CD4-positive, alpha-beta T cell (primary cell): ENCODE results near the gene PRPF38A. TPM values are rescaled to one million over a fixed set of nuclear protein-coding genes. Genes with fewer than 3 reads are reported as not detected.

Experiments
- ATAC-seq: fragments of 200-7000 bp; cut with Tn5 transposase; one replicate; pipeline ENCODE4 v1.10.0; 2022; ENCODE audit warnings: mild to moderate bottlenecking; ENCODE audit not compliant: poor library complexity
- CTCF ChIA-PET: fragments of 350-600 bp; sonication (Branson Sonifier 250); formaldehyde crosslinking; loops from one replicate; lab custom pipeline; 2021; ENCODE audit warnings: antibody characterized with exemption, inconsistent platforms; lab: Charles Lee
- POLR2A ChIA-PET: fragments of 350-600 bp; sonication (Branson Sonifier 250); formaldehyde crosslinking; loops from one replicate; lab custom pipeline; 2021; ENCODE audit warnings: antibody characterized with exemption, inconsistent platforms; lab: Charles Lee
- DNase-seq, 14 experiments: peaks; one replicate each; pipeline ENCODE4 v3.0.0-alpha.2; 2013 to 2020; ENCODE audit warnings: mixed read lengths in 2 of 14
- H3K27ac ChIP-seq, 2 donors: one replicate each; pipeline versions ENCODE4 v1.5.1 to v1.7.0; 2013; ENCODE audit warnings: low read length in 2 of 2, low read depth in 1 of 2, mild to moderate bottlenecking in 1 of 2
- H3K27me3 ChIP-seq, 2 experiments: 1 replicate in 1 of 2; 2 replicates in 1 of 2; pipeline versions ENCODE4 v1.6.1 to v1.7.0; 2013; ENCODE audit warnings: low read length in 2 of 2, control low read depth in 1 of 2, mild to moderate bottlenecking in 1 of 2, moderate library complexity in 1 of 2; ENCODE audit not compliant: insufficient read depth in 2 of 2, control insufficient read depth in 1 of 2
- H3K36me3 ChIP-seq: one replicate; pipeline ENCODE4 v1.6.1; 2013; ENCODE audit warnings: low read length, control low read depth; ENCODE audit not compliant: insufficient read depth
- H3K4me1 ChIP-seq: one replicate; pipeline ENCODE4 v1.6.1; 2013; ENCODE audit warnings: low read length, control low read depth; ENCODE audit not compliant: insufficient read depth
- H3K4me3 ChIP-seq: one replicate; pipeline ENCODE4 v1.5.1; 2013; ENCODE audit warnings: mild to moderate bottlenecking, low read length, moderate library complexity
- H3K9me3 ChIP-seq, 2 experiments: 1 replicate in 1 of 2; 2 replicates in 1 of 2; pipeline versions ENCODE4 v1.6.1 to v1.7.0; 2013; ENCODE audit warnings: low read length in 2 of 2, mild to moderate bottlenecking in 2 of 2, control low read depth in 1 of 2, moderate library complexity in 1 of 2; ENCODE audit not compliant: control insufficient read depth in 1 of 2, insufficient read depth in 1 of 2
- H3K27ac Mint-ChIP-seq: one replicate; pipeline ENCODE4 v1.8.0; 2020; ENCODE audit warnings: mixed read lengths
- H3K27me3 Mint-ChIP-seq: one replicate; pipeline ENCODE4 v1.8.0; 2021; ENCODE audit warnings: mixed read lengths
- H3K36me3 Mint-ChIP-seq: one replicate; pipeline ENCODE4 v1.8.0; 2021; ENCODE audit warnings: low read depth, mixed read lengths
- H3K4me1 Mint-ChIP-seq: one replicate; pipeline ENCODE4 v1.8.0; 2021; ENCODE audit warnings: low read depth, mixed read lengths
- H3K4me3 Mint-ChIP-seq: one replicate; pipeline ENCODE4 v1.8.0; 2020; ENCODE audit warnings: mild to moderate bottlenecking, mixed read lengths
- H3K9me3 Mint-ChIP-seq: one replicate; pipeline ENCODE4 v1.8.0; 2020; ENCODE audit warnings: mixed read lengths
- intact Hi-C, 2 experiments: fragments of 100-400 bp; cut with DNase I in 1 of 2; cut with micrococcal nuclease in 1 of 2; formaldehyde crosslinking; loops; one replicate each; pipeline versions ENCODE4 v1.15.1 to v1.9.0; 2023 to 2025; cut with DNase I, micrococcal nuclease
- total RNA-seq, 174 experiments: library from RNA in 2 of 174; stranded (reverse) in 2 of 174; gene quantifications; one replicate each; pipeline ENCODE4 v1.2.3 and lab custom pipeline; 2021 to 2026
- TF ChIP-seq, protein P1 (sequence below): fragments of 200-600 bp; IDR thresholded peaks from one replicate; pipeline ENCODE4 v1.8.0; 2022; ENCODE audit warnings: antibody characterized with exemption, mild to moderate bottlenecking

Gene PRPF38A
- total RNA-seq, 2 experiments from 2014 or later: 56.2 to 63.6 TPM

DNA sequence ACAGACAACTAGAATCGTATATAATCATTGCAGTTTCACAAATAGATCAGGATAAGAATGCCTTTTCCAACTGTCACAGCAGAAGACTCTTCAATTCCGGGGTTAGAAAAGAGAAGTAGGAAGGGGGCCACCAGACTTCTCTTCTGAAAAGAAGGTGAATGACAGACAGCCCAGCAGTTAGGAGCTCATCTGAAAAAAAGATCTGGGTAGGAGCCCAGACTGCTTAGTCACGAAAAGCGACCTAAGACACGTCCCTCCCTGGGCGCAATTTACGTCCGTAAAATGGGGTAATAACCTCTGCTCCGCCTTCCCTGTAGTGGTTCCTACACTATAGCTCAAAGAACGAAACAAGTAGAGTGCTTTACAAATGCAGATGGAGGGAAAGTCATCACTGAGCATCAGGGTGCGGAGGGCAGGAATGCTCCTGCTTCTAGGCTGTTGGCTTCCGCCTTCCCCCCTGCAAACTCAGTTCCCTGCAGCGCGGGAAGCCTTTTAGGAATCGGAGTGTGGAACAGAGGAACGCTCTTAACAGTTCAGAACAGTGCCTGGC, 761 bp upstream of the PRPF38A start:
- peak overlapping the region; percentile 99 for H3K27ac Mint-ChIP-seq
- H3K4me1 ChIP-seq: peaks cover 13% of the 10 kb centered on the region
- no peaks in the 10 kb centered on the region for H3K27me3 Mint-ChIP-seq
- intact Hi-C loops: loop anchor here (1.0 to 10.0 kb wide), 10 partner anchors 15 to 521 kb away; partner anchors contain the start of genes BTF3L4 (in 1 of the 2), CC2D1B (in 1 of the 2), ECHDC2 (in 1 of the 2) and SCP2 (in 1 of the 2)
- CTCF ChIA-PET: interaction anchor here (0.8 to 3.1 kb wide), 9 partner anchors 15 to 370 kb away, joined by 3 to 35 read pairs (median 5); partner anchors contain the start of genes CC2D1B, KTI12, SHISAL2A and TUT4
- DNase-seq (peak; percentile 1 to 85 (median 33)), ATAC-seq (peak; percentile 52)
- H3K4me1 Mint-ChIP-seq: peaks cover 43% of the 10 kb centered on the region
- peak overlapping the region; percentile 98 for H3K4me3 Mint-ChIP-seq
- no peaks in the 10 kb centered on the region for H3K9me3 Mint-ChIP-seq
- H3K4me3 ChIP-seq: peak overlapping the region; percentile 62
- H3K9me3 ChIP-seq: no peaks in the 10 kb centered on the region
- peak overlapping the region; percentile 45 to 88 for H3K27ac ChIP-seq
- TF ChIP-seq, protein P1, sequence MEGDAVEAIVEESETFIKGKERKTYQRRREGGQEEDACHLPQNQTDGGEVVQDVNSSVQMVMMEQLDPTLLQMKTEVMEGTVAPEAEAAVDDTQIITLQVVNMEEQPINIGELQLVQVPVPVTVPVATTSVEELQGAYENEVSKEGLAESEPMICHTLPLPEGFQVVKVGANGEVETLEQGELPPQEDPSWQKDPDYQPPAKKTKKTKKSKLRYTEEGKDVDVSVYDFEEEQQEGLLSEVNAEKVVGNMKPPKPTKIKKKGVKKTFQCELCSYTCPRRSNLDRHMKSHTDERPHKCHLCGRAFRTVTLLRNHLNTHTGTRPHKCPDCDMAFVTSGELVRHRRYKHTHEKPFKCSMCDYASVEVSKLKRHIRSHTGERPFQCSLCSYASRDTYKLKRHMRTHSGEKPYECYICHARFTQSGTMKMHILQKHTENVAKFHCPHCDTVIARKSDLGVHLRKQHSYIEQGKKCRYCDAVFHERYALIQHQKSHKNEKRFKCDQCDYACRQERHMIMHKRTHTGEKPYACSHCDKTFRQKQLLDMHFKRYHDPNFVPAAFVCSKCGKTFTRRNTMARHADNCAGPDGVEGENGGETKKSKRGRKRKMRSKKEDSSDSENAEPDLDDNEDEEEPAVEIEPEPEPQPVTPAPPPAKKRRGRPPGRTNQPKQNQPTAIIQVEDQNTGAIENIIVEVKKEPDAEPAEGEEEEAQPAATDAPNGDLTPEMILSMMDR: no peak
- POLR2A ChIA-PET: interaction anchor here (0.7 to 3.3 kb wide), 24 partner anchors 15 to 1541 kb away, joined by 3 to 72 read pairs (median 6); partner anchors contain the start of genes BTF3L4, CC2D1B, ECHDC2 and IFT25
- H3K36me3 ChIP-seq: peaks cover 21% of the 10 kb centered on the region
- H3K27me3 ChIP-seq: no peaks in the 10 kb centered on the region
- peaks cover 40% of the 10 kb centered on the region for H3K36me3 Mint-ChIP-seq

DNA sequence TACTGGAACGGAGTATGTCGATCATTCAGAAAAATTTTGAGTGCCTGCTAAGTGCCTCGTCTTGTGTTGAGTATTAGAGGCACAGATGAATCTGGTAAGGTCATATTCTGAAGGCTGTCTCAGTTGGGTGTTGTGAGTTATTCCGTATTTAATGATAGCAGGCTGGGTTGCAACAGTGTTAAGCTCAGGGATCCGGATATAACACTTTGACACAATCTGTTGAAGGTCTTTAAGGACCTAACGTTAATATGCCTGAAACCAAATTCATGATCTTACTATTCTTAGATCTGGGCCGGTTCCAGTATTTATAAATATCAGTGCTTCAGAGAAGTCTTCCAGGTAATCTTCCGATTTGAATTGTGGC, 555 bp downstream of the PRPF38A start:
- H3K4me1 Mint-ChIP-seq: peaks cover 48% of the 10 kb centered on the region

DNA sequence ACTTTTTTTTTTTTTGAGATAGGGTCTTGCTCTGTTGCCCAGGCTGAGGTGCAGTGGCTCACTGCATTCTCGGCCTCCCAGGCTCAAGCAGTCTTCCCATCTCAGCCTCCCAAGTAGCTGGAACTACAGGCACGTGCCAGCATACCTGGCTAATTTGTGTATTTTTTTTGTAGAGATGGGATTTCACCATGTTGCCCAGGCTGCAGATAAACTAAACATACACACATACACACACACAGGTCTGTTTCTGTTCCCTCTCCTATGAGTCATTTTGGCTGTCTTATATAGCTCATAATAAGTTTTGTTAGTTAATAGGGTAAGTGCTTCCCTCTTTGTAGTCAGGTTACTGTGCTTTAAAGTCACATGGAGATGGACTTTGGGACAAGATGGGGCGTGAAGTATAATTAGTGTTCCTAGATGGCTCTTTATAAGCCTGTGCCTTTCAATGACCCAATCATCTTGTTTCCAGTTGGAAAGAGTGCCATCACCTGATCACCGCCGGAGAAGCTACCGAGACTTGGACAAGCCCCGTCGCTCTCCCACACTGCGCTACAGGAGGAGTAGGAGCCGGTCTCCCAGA, 9.1 kb downstream of the PRPF38A start:
- ChIA-PET CTCF (interaction anchor here (1.1 kb wide), 1 partner anchor 14 kb away, joined by 3 read pairs; no protein-coding TSS in a partner anchor), POLR2A (interaction anchor here (1.6 kb wide), 1 partner anchor 9 kb away, joined by 9 read pairs; the partner anchor contains the start of genes ORC1 and PRPF38A)
- H3K4me1 Mint-ChIP-seq: peaks cover 20% of the 10 kb centered on the region
- H3K27ac ChIP-seq: no peak overlapping the region
- peaks cover 83% of the 10 kb centered on the region for H3K36me3 Mint-ChIP-seq
- TF ChIP-seq, protein P1: no peak
- H3K4me1 ChIP-seq: no peaks in the 10 kb centered on the region
- H3K27me3 Mint-ChIP-seq: no peaks in the 10 kb centered on the region
- no peak overlapping the region for H3K27ac Mint-ChIP-seq
- ATAC-seq (no peak), DNase-seq (no peak)
- no peaks in the 10 kb centered on the region for H3K27me3 ChIP-seq
- H3K9me3 Mint-ChIP-seq: no peaks in the 10 kb centered on the region
- H3K4me3 ChIP-seq: no peak overlapping the region
- H3K9me3 ChIP-seq: no peaks in the 10 kb centered on the region
- peaks cover 98% of the 10 kb centered on the region for H3K36me3 ChIP-seq
- H3K4me3 Mint-ChIP-seq: no peak overlapping the region
- intact Hi-C loops: no loop called here

More for the DNA sequence above, 555 bp downstream of the PRPF38A start:
- Histone ChIP-seq H3K9me3 (no peaks in the 10 kb centered on the region), H3K27ac (peak overlapping the region; percentile 88 to 89), H3K36me3 (peaks cover 33% of the 10 kb centered on the region), H3K4me1 (peaks cover 13% of the 10 kb centered on the region), H3K4me3 (peak overlapping the region; percentile 62), H3K27me3 (no peaks in the 10 kb centered on the region)
- Mint-ChIP-seq H3K36me3 (peaks cover 48% of the 10 kb centered on the region), H3K4me3 (peak overlapping the region; percentile 98), H3K27me3 (no peaks in the 10 kb centered on the region), H3K9me3 (no peaks in the 10 kb centered on the region), H3K27ac (peak overlapping the region; percentile 99)
- CTCF ChIA-PET: interaction anchor here (0.6 to 3.1 kb wide), 7 partner anchors 15 to 281 kb away, joined by 3 to 35 read pairs (median 6); partner anchors contain the start of gene CC2D1B
- TF ChIP-seq, protein P1: no peak
- ATAC-seq: no peak
- intact Hi-C loops: loop anchor here (1.0 to 10.0 kb wide), 7 partner anchors 14 to 520 kb away; partner anchors contain the start of genes BTF3L4 (in 1 of the 2), ECHDC2 (in 1 of the 2), SCP2 (in 1 of the 2) and TXNDC12 (in 1 of the 2)
- DNase-seq: no peak
- POLR2A ChIA-PET: interaction anchor here (0.9 to 3.3 kb wide), 23 partner anchors 8 to 1540 kb away, joined by 3 to 72 read pairs (median 6); partner anchors contain the start of genes BTF3L4, CC2D1B, IFT25 and KTI12
